IPS-18c (cell line): Measurements from ENCODE around the gene ZNF185.

ENCODE experiments used
- H3K4me3 ChIP-seq: 2 replicates; pipeline ENCODE4 v1.7.0; 2013; ENCODE audit warnings: low read depth, mild to moderate bottlenecking, low read length, moderate library complexity; ENCODE audit not compliant: insufficient read depth
- H3K9me3 ChIP-seq: one replicate; pipeline ENCODE4 v1.6.1; 2013; ENCODE audit warnings: mild to moderate bottlenecking, low read length, moderate library complexity; ENCODE audit not compliant: control insufficient read depth, insufficient read depth

Gene ZNF185

DNA sequence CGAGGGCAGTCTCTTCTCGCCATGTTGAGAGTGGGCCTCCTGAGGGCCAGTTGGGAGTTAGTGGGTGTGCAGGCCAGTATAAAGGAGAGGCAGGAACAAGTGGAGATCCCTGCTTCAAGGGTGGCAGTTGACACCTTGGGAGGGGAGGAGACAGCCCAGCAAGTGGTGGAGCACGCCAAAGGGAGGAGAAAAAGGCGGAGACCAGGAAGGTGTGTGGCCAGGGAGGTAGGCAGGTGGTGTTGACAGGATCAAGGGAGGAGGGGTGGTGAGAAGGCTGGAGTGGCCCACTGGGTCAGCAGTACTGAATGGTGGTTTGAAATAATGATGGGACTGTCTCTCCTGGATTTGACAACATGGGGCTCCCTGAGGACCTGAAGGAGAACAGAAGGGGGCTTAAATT, 32.6 kb downstream of the ZNF185 start:
- Histone ChIP-seq H3K4me3 (no peak overlapping the region), H3K9me3 (peaks cover 15% of the 10 kb centered on the region)

DNA sequence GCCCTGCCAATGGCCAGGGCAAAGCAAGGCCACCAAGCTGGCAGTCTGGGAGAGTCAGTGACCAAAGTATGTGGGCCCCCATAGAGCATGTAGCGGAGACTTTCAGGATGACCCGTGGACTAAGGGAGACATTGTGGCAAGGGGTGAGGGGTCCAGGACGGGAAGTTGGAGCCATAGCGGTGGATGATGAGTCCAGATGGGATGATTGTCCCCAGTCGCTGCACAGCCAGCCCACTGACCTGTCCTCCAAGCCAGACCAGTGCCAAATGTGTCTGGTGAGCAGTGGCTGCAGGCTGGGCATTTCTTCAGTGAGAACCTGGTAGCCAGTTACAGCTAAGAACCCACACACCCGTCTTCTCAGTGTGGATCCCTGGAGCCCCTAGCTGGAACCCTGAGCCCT, 34.3 kb downstream of the ZNF185 start:
- H3K9me3 ChIP-seq = peaks cover 15% of the 10 kb centered on the region
- no peak overlapping the region for H3K4me3 ChIP-seq

DNA sequence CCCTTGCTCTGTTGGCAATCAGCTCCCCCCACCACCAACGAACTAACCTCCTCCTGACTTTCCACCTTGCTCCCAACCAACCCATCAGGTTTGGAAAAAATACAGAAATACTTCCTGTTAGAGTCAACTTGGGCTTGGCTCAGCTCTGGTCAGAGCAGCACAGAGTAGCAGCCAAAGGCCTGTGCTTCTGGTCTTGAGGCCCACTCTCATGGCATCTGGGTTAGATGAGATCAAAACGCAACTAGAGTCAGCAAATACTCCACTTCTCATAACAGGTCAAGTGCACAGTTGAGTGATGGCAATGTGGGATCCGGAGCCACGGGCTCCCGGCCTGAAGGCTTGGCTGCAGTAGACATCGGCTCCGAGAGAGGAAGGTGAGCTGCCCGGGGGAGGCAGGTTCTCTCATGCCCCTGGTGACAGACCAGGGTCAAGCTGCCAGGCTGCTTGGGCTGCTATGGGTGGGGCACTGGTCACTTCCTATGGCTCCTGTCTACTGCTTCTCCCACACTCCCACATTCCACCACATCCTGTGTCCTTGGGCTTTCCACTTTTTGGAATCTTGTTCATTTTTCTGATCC, 34.8 kb downstream of the ZNF185 start:
- Histone ChIP-seq H3K4me3 (no peak overlapping the region), H3K9me3 (peaks cover 13% of the 10 kb centered on the region)

DNA sequence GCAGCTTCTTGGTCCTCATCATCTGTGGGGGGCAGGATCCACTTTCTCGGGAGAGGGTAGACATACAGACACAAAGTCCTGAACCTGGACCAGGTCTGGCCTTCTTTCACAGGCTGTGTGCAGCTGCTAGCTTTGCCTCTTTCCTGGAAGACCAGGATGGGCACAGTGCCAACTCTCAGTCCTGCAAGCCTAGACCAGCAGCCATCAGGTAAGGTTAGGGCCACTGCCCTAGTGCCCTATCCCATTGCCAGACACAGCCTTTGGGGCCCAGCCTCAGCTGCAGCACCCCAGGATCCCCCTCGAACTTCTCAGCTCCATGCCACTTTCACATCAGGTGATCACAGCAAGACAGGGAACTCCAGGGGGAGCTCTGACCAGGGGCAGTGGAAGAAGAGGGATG, 38.4 kb downstream of the ZNF185 start:
- Histone ChIP-seq H3K4me3 (no peak overlapping the region), H3K9me3 (peaks cover 2% of the 10 kb centered on the region)

DNA sequence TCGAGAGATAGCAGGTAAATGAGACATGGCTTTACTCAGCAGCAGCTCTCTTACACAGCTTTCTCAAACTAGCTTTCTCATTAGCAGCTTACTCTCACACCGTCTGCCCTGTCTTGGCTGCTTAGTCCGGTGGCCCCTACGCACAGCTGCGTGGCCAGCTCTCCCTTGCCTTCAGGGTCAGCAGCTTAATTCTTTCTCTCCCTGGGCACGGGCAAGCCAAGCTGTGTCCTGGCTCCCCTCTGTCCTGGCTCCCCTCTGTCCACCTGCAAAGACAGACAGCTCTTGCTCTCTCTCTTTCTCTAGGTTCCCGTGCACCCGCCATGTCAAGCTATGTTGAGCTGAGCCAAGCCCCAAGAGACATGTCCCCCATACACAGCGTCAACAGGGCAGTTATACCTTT, 39.4 kb downstream of the ZNF185 start:
- peaks cover 2% of the 10 kb centered on the region for H3K9me3 ChIP-seq
- no peak overlapping the region for H3K4me3 ChIP-seq

DNA sequence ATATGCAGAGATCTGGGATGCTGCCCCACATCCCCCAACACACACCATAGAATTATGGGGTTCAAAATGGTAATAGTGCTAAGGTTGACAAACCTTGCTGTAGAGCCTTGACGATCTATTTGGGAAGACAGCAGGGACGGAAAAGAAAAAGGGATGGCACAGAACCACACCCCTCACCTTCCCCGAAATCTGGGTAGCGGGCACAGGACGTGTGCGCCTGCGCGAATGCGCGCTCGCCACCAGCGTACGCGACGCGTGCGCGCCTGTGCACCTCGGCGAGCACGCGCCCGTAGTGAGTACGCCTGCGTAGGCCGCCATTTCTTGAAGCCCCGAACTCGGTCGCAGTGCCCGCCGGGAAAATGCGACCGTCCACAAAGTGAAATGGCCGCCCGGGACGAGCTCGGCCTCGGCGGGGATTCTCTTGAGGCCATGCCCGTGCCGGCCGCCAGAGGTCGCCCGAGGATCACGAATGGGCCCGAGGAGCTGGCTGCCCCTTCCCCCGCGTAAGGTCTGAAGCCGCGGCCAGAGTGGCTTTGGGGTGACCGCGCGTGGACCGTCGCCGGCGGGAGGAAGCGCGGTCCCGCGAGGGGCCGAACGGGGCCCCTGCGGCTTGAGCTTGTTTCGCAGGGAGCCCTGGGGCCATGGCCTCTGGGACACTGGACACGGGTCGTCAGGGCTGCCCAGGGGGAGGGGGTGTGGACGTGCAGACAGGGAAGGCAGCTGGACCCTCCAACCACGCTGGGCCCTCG, 43.6 kb downstream of the ZNF185 start:
- Histone ChIP-seq H3K4me3 (peak overlapping the region; percentile 53), H3K9me3 (peaks cover 2% of the 10 kb centered on the region)

DNA sequence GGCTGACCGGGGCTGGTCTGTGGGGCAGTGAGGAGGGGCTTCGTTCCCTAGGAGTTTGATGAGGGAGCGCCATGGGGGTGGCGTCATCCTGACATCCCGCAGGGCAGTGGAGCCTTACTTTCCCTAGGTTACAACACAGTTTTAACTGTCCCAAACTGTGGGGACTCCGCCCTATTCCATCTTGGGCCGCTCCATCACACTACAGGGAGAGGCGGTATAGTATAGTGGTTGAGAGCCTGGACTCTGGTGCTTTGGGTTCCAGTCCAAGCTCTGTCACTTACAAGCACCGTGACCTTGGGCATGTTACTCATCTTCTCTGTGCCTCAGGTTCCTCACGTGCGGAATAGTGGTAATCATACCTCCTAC, 44.2 kb downstream of the ZNF185 start:
- Histone ChIP-seq H3K4me3 (peak overlapping the region; percentile 53; the same call in 1 of the 2 replicates), H3K9me3 (peaks cover 2% of the 10 kb centered on the region)

DNA sequence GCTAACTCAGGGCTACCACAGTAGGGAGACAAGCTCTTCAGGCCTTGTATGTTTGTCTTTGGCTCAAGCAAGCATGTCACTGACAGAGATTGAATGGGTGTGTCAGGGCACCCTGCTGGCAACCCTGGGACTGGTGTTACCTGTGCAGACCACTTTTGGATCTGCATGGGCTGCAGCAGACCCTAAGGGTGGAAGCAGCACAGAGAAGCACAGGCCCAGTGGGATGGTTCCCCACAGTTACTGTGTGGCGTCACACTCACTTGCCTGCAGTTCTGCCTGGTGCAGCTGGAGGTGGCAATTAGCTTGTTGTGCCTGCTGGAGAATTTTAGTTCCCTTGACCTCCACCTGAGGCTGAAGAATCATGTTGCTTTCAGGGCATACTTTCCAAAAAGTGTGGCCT, 46.0 kb downstream of the ZNF185 start:
- Histone ChIP-seq H3K4me3 (no peak overlapping the region), H3K9me3 (peaks cover 2% of the 10 kb centered on the region)

DNA sequence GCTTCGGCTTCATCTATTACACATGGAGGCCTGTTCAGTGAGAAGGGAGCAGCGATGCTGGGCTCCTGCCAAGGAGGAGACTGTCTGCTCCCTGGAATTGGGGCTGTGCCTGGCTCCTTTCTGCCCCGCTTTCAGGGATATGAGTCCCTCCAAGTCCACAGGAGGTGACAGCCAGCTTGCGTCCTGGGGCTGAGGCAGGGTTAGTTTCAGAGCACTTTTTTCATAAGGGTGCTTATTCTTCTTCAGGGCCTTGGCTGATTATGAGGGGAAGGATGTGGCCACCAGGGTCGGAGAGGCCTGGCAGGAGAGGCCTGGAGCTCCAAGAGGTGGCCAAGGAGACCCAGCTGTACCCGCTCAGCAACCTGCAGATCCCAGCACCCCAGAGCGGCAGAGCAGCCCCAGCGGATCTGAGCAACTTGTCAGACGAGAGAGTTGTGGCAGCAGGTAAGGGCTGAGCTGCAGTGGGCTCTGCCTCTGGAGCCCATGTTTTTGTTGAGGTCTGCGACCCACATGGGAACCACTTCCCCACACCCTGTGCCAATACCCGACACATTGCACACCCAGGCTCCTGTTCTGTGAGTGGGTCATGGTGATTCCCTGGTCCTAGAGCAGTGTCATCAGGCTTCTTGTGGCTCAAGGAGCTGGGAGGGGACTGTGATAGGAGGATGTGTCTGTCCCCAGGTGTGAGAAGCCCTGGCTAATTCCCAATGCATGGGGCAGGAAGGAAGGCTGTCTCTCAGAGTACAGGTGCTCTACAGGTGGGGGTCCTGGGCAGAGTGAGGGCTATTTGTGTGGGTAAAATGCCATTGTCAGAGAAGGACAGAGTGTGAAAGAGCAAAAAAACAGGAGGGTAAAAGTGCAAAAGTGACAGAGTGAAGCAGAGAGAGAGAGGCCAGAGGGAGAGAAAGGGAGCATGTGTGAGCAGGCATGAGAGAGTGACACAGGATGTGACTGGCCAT, 47.4 kb downstream of the ZNF185 start:
- Histone ChIP-seq H3K4me3 (no peak overlapping the region), H3K9me3 (peaks cover 5% of the 10 kb centered on the region)

DNA sequence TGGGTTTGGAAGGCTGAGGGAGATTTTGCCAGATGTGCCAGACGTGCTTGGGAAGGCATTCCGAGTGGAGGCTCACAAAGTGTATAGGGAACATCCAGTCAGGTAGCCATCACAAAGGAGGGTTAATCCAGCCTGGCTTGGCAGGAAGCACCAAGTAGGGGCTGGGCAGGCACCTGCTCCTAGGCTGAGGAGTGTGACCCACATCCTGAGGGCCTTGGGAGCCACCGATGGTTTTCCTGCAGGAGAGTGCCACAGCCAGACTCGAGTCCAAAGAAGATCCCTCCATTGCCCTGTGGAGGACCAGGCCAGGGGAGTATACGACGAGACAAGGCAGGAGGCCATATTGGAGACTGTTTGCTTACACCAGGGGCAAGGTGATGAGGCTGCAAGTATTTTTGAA, 48.8 kb downstream of the ZNF185 start:
- Histone ChIP-seq H3K4me3 (no peak overlapping the region), H3K9me3 (peaks cover 5% of the 10 kb centered on the region)
